GM12864 (cell line): ENCODE results near the gene BCL11B.

Source experiments
- DNase-seq: peaks from one replicate; pipeline ENCODE4 v3.0.0-alpha.2; 2011; ENCODE audit warnings: low read depth
- H3K4me3 ChIP-seq: 2 replicates; pipeline ENCODE4 v1.5.1; 2011; ENCODE audit warnings: mild to moderate bottlenecking, low read depth, low read length, control low read depth
- CTCF ChIP-seq: IDR thresholded peaks from 2 replicates; pipeline ENCODE4 v1.5.1; 2011; ENCODE audit warnings: low read depth, mild to moderate bottlenecking, moderate library complexity, low read length, control low read depth, inconsistent platforms; ENCODE audit errors: missing control alignments

The BCL11B gene

GRCh38 chr14:99254328-99255009 is 17.5 kb downstream of the BCL11B start:
- no peak overlapping the region for H3K4me3 ChIP-seq
- no peak for DNase-seq
- no peak for TF ChIP-seq CTCF

DNA sequence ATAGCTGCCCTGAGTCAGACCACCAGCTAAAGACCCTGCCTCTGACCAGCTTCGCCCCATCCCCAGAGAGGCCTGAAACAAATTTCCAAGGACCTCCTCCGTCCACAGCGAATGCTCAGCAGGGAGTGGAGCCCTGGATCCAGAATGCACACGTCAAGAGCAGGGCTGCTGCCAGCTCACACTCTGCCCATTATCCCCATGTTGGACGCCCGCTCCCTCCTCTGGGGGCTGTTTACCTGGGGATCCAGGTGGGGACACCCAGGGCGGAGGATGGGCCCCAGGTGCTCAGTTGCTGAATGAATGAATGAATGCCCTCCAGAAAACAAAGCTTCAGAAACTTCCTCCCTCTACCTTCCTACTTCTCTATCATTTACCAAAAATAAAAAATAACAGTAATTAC is 18.1 kb downstream of the BCL11B start:
- DNase-seq: no peak
- H3K4me3 ChIP-seq: no peak overlapping the region
- no peak for TF ChIP-seq CTCF

GRCh38 chr14:99252940-99253868 is 18.8 kb downstream of the BCL11B start:
- TF ChIP-seq CTCF: no peak
- H3K4me3 ChIP-seq: no peak overlapping the region
- DNase-seq: no peak

- DNase-seq: no peak
- TF ChIP-seq CTCF: no peak
- no peak overlapping the region for H3K4me3 ChIP-seq
Observed at GRCh38 chr14:99252443-99252939, 19.5 kb downstream of the BCL11B start.

- no peak for TF ChIP-seq CTCF
- no peak for DNase-seq
- no peak overlapping the region for H3K4me3 ChIP-seq
Observed at GRCh38 chr14:99251721-99252120, 20.3 kb downstream of the BCL11B start.

GRCh38 chr14:99250636-99251208 is 21.3 kb downstream of the BCL11B start:
- H3K4me3 ChIP-seq: no peak overlapping the region
- DNase-seq: no peak
- no peak for TF ChIP-seq CTCF
